ENCODE data around the gene MCEE.
"Not testable (repeated sequence)": the region's sequence is repeated elsewhere in the genome, so short reads cannot be mapped to it uniquely, and the experiment has no call there.

The MCEE gene

GRCh38 chr2:71130152-71130904, at the start of gene MCEE, which contains the start of gene MPHOSPH10:
Gene MCEE, minus strand, starts transcription at chr2:71130229. Its CDS starts 10 bp downstream, at chr2:71130219.
Gene MPHOSPH10, plus strand, starts transcription at chr2:71130634. Its CDS starts 32 bp downstream, at chr2:71130666.
- DNase-seq (ENCODE audit: low read depth) = peak; percentile 51

GRCh38 chr2:71178836-71179235, 48.8 kb upstream of the MCEE start:
- DNase-seq (ENCODE audit: low read depth) = not testable (repeated sequence)

- no peak for DNase-seq (ENCODE audit: low read depth)
Measured at GRCh38 chr2:71174207-71174606, 44.2 kb upstream of the MCEE start.

GRCh38 chr2:71173096-71173495, 43.1 kb upstream of the MCEE start:
- DNase-seq (ENCODE audit: low read depth) = no peak

- no peak for DNase-seq (ENCODE audit: low read depth)
Measured at GRCh38 chr2:71166812-71167211, 36.8 kb upstream of the MCEE start.

- peak; percentile 3 for DNase-seq (ENCODE audit: low read depth)
Measured at GRCh38 chr2:71157124-71157793, 27.2 kb upstream of the MCEE start.

- no peak for DNase-seq (ENCODE audit: low read depth)
Measured at GRCh38 chr2:71156573-71156972, 26.5 kb upstream of the MCEE start.

- no peak for DNase-seq (ENCODE audit: low read depth)
Measured at GRCh38 chr2:71155846-71156245, 25.8 kb upstream of the MCEE start.

GRCh38 chr2:71154798-71155197, 24.8 kb upstream of the MCEE start:
- no peak for DNase-seq (ENCODE audit: low read depth)

- no peak for DNase-seq (ENCODE audit: low read depth)
Measured at GRCh38 chr2:71154279-71154678, 24.2 kb upstream of the MCEE start.

- no peak for DNase-seq (ENCODE audit: low read depth)
Measured at GRCh38 chr2:71153585-71154224, 23.7 kb upstream of the MCEE start.

GRCh38 chr2:71151620-71152019, 21.6 kb upstream of the MCEE start:
- no peak for DNase-seq (ENCODE audit: low read depth)

- no peak for DNase-seq (ENCODE audit: low read depth)
Measured at GRCh38 chr2:71150082-71150816, 20.2 kb upstream of the MCEE start.

GRCh38 chr2:71148506-71149063, 18.6 kb upstream of the MCEE start:
- DNase-seq (ENCODE audit: low read depth) = no peak

- no peak for DNase-seq (ENCODE audit: low read depth)
Measured at GRCh38 chr2:71143782-71144181, 13.8 kb upstream of the MCEE start.

GRCh38 chr2:71136174-71136573, 6.1 kb upstream of the MCEE start:
- no peak for DNase-seq (ENCODE audit: low read depth)

- DNase-seq (ENCODE audit: low read depth) = no peak
Measured at GRCh38 chr2:71133603-71134002, 3.6 kb upstream of the MCEE start.

- not testable (repeated sequence) for DNase-seq (ENCODE audit: low read depth)
Measured at GRCh38 chr2:71131387-71132166, 1.5 kb upstream of the MCEE start.

GRCh38 chr2:71130905-71131244, 846 bp upstream of the MCEE start:
- DNase-seq (ENCODE audit: low read depth) = no peak

- peak; percentile 34 for DNase-seq (ENCODE audit: low read depth)
Measured at GRCh38 chr2:71129902-71130151, 202 bp downstream of the MCEE start.

- no peak for DNase-seq (ENCODE audit: low read depth)
Measured at GRCh38 chr2:71129114-71129901, 721 bp downstream of the MCEE start.
